ENCODE measurements around the gene HECW1.

Gene HECW1

DNA sequence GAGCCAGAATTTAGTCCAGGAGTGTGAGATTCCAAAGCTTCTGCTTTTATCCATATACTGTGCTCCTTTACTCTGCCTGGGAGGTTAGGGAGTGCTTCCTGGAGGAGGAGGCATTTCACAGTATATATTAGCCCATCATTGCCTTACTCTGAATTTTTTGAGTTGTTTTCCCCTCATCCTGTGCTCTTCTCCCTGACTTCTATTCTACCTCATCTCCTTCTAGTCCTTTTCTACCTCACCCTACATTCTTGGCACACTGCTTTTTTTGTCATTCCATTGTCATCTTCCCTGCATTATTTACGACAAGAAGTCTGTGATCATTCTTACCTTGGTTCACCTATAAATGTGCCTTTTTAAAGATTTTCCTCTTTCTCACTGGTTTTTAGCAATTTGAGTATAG is 491.8 kb downstream of the HECW1 start:
- no peak for DNase-seq (ENCODE audit: low read depth in 2 of 2)

GRCh38 chr7:43609097-43609496 is 496.6 kb downstream of the HECW1 start:
- DNase-seq (ENCODE audit: low read depth in 2 of 2), result no peak

DNA sequence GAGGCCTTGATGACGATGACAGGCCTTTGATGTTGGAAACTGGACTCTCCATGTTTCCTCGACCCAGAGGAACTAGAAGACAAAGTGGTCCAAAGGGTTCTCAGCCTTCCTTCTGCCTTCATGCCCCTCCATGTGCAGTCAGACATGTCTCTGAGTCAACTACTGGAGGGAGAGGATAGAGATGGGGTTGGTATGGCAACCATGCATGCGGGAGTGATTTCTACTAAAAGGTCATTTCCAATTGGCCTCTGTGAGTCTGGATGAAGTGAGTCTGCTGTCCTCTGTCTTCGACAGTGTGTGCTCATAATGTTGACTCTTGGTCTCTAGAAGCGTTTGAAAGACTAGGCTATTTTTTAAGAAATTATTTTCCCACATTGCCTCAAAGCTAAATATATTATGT is 499.7 kb downstream of the HECW1 start:
- DNase-seq (ENCODE audit: low read depth in 2 of 2), result no peak

- peak; percentile 37 to 49 for DNase-seq (ENCODE audit: low read depth in 2 of 2)
Measured at GRCh38 chr7:43612599-43613589, 500.4 kb downstream of the HECW1 start.

All from fibroblast of skin of left biceps (primary cell).